GM18951 (cell line): ENCODE data around the gene SLC7A6.
A peak's percentile ranks its signal among the peaks of the same experiment; 100 is the strongest.

Source experiments
- POLR2A ChIP-seq: IDR thresholded peaks from 4 replicates; pipeline ENCODE4 v1.6.1; 2011; ENCODE audit warnings: mild to moderate bottlenecking; ENCODE audit not compliant: insufficient read length, insufficient read depth; ENCODE audit errors: extremely low read depth
- in situ Hi-C: fragments of 300-500 bp; cut with MboI; formaldehyde crosslinking; loops from one replicate; pipeline ENCODE4 v1.12.0; 2022; ENCODE audit warnings: low sequenced_read_pairs, mixed read lengths, inconsistent platforms; ENCODE audit not compliant: unreplicated experiment

SLC7A6 gene

GRCh38 chr16:68252383-68252782, 11.9 kb upstream of the SLC7A6 start:
- TF ChIP-seq POLR2A, result no peak

GRCh38 chr16:68253721-68254120, 10.6 kb upstream of the SLC7A6 start:
- no peak for TF ChIP-seq POLR2A
- in situ Hi-C loops, result no loop called here

More at GRCh38 chr16:68252383-68252782, 11.9 kb upstream of the SLC7A6 start:
- in situ Hi-C loops, result no loop called here

- in situ Hi-C loops, result no loop called here
Measured at GRCh38 chr16:68255712-68256111, 8.6 kb upstream of the SLC7A6 start.

GRCh38 chr16:68257251-68257905, 6.9 kb upstream of the SLC7A6 start:
- no peak for TF ChIP-seq POLR2A
- in situ Hi-C loops, result no loop called here

More at GRCh38 chr16:68255712-68256111, 8.6 kb upstream of the SLC7A6 start:
- no peak for TF ChIP-seq POLR2A

GRCh38 chr16:68257906-68258800, 6.2 kb upstream of the SLC7A6 start:
- TF ChIP-seq POLR2A, result no peak
- in situ Hi-C loops, result no loop called here

- in situ Hi-C loops, result no loop called here
- no peak for TF ChIP-seq POLR2A
Measured at GRCh38 chr16:68259007-68259825, 5.1 kb upstream of the SLC7A6 start.

- in situ Hi-C loops, result loop anchor here (5.0 kb wide), 1 partner anchor 69 kb away; no protein-coding TSS in a partner anchor
- no peak for TF ChIP-seq POLR2A
Measured at GRCh38 chr16:68263559-68264127, 683 bp upstream of the SLC7A6 start.

- in situ Hi-C loops, result no loop called here
- peak; percentile 53 for TF ChIP-seq POLR2A
Measured at GRCh38 chr16:68265078-68265920, 973 bp downstream of the SLC7A6 start.

GRCh38 chr16:68267612-68268405, 3.5 kb downstream of the SLC7A6 start:
- in situ Hi-C loops, result no loop called here

GRCh38 chr16:68269793-68270192, 5.5 kb downstream of the SLC7A6 start:
- TF ChIP-seq POLR2A, result no peak
- in situ Hi-C loops, result no loop called here

More at GRCh38 chr16:68267612-68268405, 3.5 kb downstream of the SLC7A6 start:
- TF ChIP-seq POLR2A, result no peak

GRCh38 chr16:68270353-68270752, 6.0 kb downstream of the SLC7A6 start:
- TF ChIP-seq POLR2A, result no peak

GRCh38 chr16:68272507-68273209, 8.3 kb downstream of the SLC7A6 start:
- no peak for TF ChIP-seq POLR2A
- in situ Hi-C loops, result no loop called here

More at GRCh38 chr16:68270353-68270752, 6.0 kb downstream of the SLC7A6 start:
- in situ Hi-C loops, result no loop called here
